ENCODE measurements around the gene CHI3L1.

DNA sequence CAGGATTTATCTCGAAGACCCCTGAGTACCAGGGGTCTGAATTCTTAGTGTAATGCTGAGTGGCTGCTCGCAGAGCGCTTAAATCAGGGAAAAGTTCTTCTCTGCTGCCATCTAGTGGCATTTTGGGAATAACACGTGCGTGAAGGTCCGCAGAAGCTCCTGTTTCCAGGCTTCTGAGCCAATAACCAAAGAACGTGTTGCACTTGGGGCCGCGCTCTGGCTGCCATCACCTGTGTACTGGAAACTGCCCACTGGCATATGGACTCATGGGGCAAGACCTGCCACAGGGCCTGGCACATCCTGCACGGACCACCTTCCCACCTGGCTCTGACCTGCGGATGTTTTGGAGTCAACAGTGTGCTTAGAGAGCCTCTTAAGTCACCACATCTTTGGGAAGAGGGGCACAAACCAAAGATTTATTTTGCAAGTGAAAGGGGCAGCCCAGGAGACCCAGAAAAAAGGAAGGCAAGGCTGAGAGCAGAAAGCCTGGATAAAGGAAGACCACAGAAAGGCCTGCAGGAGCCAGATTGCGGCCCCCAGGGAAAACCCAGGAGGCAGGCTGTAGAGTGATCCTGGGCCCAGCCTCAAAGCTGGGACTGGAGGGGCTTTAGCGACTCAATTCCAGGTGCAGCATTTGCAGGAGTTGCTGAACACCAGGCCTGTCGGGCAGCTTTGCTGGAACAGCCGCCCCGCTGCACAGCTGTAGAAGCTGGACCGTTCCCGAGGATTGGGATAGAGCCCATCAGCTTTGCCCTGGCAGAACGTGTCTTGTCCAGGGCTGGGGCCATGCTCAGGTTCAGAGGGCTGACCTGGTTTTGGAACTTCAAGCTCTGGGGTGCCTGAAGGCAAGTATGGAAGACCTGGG, 30.0 kb upstream of the CHI3L1 start:
- TF ChIP-seq, protein P1, sequence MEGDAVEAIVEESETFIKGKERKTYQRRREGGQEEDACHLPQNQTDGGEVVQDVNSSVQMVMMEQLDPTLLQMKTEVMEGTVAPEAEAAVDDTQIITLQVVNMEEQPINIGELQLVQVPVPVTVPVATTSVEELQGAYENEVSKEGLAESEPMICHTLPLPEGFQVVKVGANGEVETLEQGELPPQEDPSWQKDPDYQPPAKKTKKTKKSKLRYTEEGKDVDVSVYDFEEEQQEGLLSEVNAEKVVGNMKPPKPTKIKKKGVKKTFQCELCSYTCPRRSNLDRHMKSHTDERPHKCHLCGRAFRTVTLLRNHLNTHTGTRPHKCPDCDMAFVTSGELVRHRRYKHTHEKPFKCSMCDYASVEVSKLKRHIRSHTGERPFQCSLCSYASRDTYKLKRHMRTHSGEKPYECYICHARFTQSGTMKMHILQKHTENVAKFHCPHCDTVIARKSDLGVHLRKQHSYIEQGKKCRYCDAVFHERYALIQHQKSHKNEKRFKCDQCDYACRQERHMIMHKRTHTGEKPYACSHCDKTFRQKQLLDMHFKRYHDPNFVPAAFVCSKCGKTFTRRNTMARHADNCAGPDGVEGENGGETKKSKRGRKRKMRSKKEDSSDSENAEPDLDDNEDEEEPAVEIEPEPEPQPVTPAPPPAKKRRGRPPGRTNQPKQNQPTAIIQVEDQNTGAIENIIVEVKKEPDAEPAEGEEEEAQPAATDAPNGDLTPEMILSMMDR (IDR thresholded peaks at IDR 0.05) = peak; percentile 39 to 83 (median 72)
- TF ChIP-seq POLR2A (IDR thresholded peaks at IDR 0.05) = no peak
